Panc1 (cell line): ENCODE data around the gene CLMN.

Experiments used
- POLR2AphosphoS5 ChIP-seq: IDR thresholded peaks from 2 replicates; pipeline ENCODE4 v1.6.1; 2012; ENCODE audit warnings: mild to moderate bottlenecking, low read depth, low read length, moderate library complexity
- TCF7L2 ChIP-seq: IDR thresholded peaks from 2 replicates; pipeline ENCODE4 v1.6.1; 2011; ENCODE audit warnings: mild to moderate bottlenecking, low read depth, low read length, inconsistent platforms
- TF ChIP-seq, protein P1 (sequence below): fragments of 450-650 bp; IDR thresholded peaks from 2 replicates; pipeline ENCODE4 v1.5.1; 2017; ENCODE audit warnings: mild to moderate bottlenecking
- TF ChIP-seq, protein P2 (sequence below), 2 experiments: IDR thresholded peaks; 2 replicates each; pipeline ENCODE4 v1.6.1; 2011 to 2012; ENCODE audit warnings: low read depth in 2 of 2, control low read depth in 1 of 2, low read length in 1 of 2, mild to moderate bottlenecking in 1 of 2, moderate library complexity in 1 of 2; ENCODE audit not compliant: insufficient read depth in 1 of 2

DNA sequence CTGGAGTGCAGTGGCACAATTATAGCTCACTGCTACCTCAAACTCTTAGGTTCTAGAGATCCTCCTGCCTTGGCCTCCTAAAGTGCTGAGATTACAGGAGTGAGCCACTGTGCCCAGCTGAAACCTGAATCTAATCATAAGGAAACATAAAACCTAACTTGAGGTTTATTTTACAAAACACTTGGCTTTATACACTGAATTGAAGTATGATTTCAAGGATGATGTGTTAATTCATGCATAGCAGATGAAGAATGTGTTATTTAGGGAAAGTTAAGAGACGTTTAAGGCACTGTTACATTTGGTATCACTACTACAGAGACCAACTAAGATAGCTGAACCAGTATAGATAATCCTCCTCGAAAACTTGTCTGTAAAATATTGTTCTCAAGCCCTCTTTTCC lies 168.8 kb downstream of the CLMN start:
- TF ChIP-seq, protein P1, sequence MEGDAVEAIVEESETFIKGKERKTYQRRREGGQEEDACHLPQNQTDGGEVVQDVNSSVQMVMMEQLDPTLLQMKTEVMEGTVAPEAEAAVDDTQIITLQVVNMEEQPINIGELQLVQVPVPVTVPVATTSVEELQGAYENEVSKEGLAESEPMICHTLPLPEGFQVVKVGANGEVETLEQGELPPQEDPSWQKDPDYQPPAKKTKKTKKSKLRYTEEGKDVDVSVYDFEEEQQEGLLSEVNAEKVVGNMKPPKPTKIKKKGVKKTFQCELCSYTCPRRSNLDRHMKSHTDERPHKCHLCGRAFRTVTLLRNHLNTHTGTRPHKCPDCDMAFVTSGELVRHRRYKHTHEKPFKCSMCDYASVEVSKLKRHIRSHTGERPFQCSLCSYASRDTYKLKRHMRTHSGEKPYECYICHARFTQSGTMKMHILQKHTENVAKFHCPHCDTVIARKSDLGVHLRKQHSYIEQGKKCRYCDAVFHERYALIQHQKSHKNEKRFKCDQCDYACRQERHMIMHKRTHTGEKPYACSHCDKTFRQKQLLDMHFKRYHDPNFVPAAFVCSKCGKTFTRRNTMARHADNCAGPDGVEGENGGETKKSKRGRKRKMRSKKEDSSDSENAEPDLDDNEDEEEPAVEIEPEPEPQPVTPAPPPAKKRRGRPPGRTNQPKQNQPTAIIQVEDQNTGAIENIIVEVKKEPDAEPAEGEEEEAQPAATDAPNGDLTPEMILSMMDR, result no peak
- TF ChIP-seq POLR2AphosphoS5 (no peak), TCF7L2 (no peak)
- TF ChIP-seq, protein P2, sequence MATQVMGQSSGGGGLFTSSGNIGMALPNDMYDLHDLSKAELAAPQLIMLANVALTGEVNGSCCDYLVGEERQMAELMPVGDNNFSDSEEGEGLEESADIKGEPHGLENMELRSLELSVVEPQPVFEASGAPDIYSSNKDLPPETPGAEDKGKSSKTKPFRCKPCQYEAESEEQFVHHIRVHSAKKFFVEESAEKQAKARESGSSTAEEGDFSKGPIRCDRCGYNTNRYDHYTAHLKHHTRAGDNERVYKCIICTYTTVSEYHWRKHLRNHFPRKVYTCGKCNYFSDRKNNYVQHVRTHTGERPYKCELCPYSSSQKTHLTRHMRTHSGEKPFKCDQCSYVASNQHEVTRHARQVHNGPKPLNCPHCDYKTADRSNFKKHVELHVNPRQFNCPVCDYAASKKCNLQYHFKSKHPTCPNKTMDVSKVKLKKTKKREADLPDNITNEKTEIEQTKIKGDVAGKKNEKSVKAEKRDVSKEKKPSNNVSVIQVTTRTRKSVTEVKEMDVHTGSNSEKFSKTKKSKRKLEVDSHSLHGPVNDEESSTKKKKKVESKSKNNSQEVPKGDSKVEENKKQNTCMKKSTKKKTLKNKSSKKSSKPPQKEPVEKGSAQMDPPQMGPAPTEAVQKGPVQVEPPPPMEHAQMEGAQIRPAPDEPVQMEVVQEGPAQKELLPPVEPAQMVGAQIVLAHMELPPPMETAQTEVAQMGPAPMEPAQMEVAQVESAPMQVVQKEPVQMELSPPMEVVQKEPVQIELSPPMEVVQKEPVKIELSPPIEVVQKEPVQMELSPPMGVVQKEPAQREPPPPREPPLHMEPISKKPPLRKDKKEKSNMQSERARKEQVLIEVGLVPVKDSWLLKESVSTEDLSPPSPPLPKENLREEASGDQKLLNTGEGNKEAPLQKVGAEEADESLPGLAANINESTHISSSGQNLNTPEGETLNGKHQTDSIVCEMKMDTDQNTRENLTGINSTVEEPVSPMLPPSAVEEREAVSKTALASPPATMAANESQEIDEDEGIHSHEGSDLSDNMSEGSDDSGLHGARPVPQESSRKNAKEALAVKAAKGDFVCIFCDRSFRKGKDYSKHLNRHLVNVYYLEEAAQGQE (IDR thresholded peaks at IDR 0.05; ENCODE audit: insufficient read depth in 1 of 2, low read depth in 2 of 2, low read length in 1 of 2), result no peak
